HL-60/S4 treated with phorbol 12-myristate 13-acetate at 8.2 ng/mL for 4 days and 3 days (cell line): ENCODE data around the gene STAT5B.
"Not testable (repeated sequence)": the region's sequence is repeated elsewhere in the genome, so short reads cannot be mapped to it uniquely, and the experiment has no call there.

Source experiments
- in situ Hi-C: fragments of 300-500 bp; cut with MboI; formaldehyde crosslinking; loops from 2 replicates; pipeline ENCODE4 v1.15.0; 2022; ENCODE audit warnings: low sequenced_read_pairs

The STAT5B gene

GRCh38 chr17:42200706-42201457 is 75.3 kb downstream of the STAT5B start:
- in situ Hi-C loops: no loop called here

GRCh38 chr17:42199416-42200011 is 76.7 kb downstream of the STAT5B start:
- in situ Hi-C loops: no loop called here

- in situ Hi-C loops: no loop called here
Measured at GRCh38 chr17:42198897-42199296, 77.3 kb downstream of the STAT5B start.

GRCh38 chr17:42197564-42198156 is 78.5 kb downstream of the STAT5B start:
- in situ Hi-C loops: no loop called here

- in situ Hi-C loops: no loop called here
Measured at GRCh38 chr17:42193969-42194899, 82.0 kb downstream of the STAT5B start, which contains the start of gene GHDC. GHDC (minus strand) TSS chr17:42194494; CDS start chr17:42193581, 913 bp downstream.

- in situ Hi-C loops: no loop called here
Measured at GRCh38 chr17:42193216-42193968, 82.8 kb downstream of the STAT5B start.

GRCh38 chr17:42192189-42193126 is 83.7 kb downstream of the STAT5B start:
- in situ Hi-C loops: no loop called here

- in situ Hi-C loops: no loop called here
Measured at GRCh38 chr17:42191275-42191608, 84.9 kb downstream of the STAT5B start.

GRCh38 chr17:42190491-42191274 is 85.5 kb downstream of the STAT5B start:
- in situ Hi-C loops: no loop called here

- in situ Hi-C loops: no loop called here
Measured at GRCh38 chr17:42189651-42189965, 86.6 kb downstream of the STAT5B start.

GRCh38 chr17:42188749-42189650 is 87.2 kb downstream of the STAT5B start:
- in situ Hi-C loops: no loop called here

- in situ Hi-C loops: no loop called here
Measured at GRCh38 chr17:42187833-42188232, 88.4 kb downstream of the STAT5B start.

- in situ Hi-C loops: not testable (repeated sequence)
Measured at GRCh38 chr17:42186191-42186590, 90.0 kb downstream of the STAT5B start.

GRCh38 chr17:42185621-42185930 is 90.6 kb downstream of the STAT5B start:
- in situ Hi-C loops: no loop called here

- in situ Hi-C loops: no loop called here
Measured at GRCh38 chr17:42184713-42185620, 91.2 kb downstream of the STAT5B start, which contains the start of gene HCRT. HCRT (minus strand) TSS chr17:42185452; CDS start chr17:42185365, 87 bp downstream.
